Motor neuron (in vitro differentiated cells): ENCODE results near the gene CDH12. TPM values are rescaled to one million over a fixed set of nuclear protein-coding genes. Genes with fewer than 3 reads are reported as not detected.
"Not testable (repeated sequence)": the region's sequence is repeated elsewhere in the genome, so short reads cannot be mapped to it uniquely, and the experiment has no call there.

Experiments used
- ATAC-seq, 8 experiments: fragments of 200-7000 bp; cut with Tn5 transposase; replicated peaks in 6 of 8; 2 replicates each; pipeline ENCODE4 v1.8.0; 2021; ENCODE audit warnings: mild to moderate bottlenecking in 8 of 8, moderate library complexity in 8 of 8
- H3K27ac ChIP-seq, 2 donors: fragments of 250-450 bp; sonication (Bioruptor Pico); 2 replicates each; pipeline ENCODE4 v1.9.0; 2021; ENCODE audit warnings: antibody characterized with exemption in 2 of 2, mild to moderate bottlenecking in 2 of 2, moderate library complexity in 1 of 2
- H3K4me1 ChIP-seq, 2 donors: fragments of 250-450 bp; sonication (Bioruptor Pico); replicated peaks in 1 of 2; 2 replicates each; pipeline ENCODE4 v1.6.1; 2021; ENCODE audit warnings: antibody characterized with exemption in 2 of 2, mild to moderate bottlenecking in 2 of 2, moderate library complexity in 1 of 2
- H3K4me3 ChIP-seq, 5 donors: fragments of 250-450 bp; sonication (Bioruptor Pico); 2 replicates each; pipeline ENCODE4 v1.9.0; 2021; ENCODE audit warnings: antibody characterized with exemption in 5 of 5, mild to moderate bottlenecking in 5 of 5, moderate library complexity in 4 of 5
- WGBS, 10 experiments: fragments of 450-650 bp; shearing (Covaris generic); methylation state at CpG; one replicate each; pipeline ENCODE4 v1.0.0; 2022; 5-methylcytosine and 5-hydroxymethylcytosine counted together
- in situ Hi-C, 9 experiments: fragments of 400-800 bp; cut with MboI; loops; one replicate each; pipeline ENCODE4 v1.15.0; 2021; ENCODE audit warnings: low sequenced_read_pairs in 9 of 9, low pct_unique_long_range_greater_than_20kb in 2 of 9; ENCODE audit not compliant: unreplicated experiment in 9 of 9
- total RNA-seq, 8 experiments: library from RNA; unstranded; fragments of 300-600 nt; gene quantifications; 2 replicates each; pipeline versions ENCODE4 v1.2.3 to v1.2.4, GENCODE V29; 2022

CDH12 gene
- total RNA-seq, 8 experiments from 2014 or later: 1.6 to 30.5 (median 23.7) TPM; not detected in 3

DNA sequence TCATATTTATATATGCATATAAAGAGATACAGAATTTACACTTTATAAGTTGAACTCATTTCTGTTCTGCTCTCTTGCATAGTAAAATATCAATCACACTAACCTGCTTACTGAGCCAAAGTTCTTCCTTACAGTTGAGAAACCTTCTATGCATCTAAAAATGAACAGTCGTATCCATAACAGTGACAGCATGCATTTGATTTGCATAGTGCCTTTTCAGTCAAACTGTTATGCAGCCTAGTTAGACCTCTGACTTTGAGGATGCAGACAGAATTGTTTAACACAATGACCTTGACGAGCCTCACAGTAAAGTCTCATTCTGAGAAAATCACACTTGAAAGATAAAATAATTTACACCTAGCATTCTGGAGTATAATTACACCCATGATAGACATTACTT lies 683.9 kb downstream of the CDH12 start:
- peak in 4 of 8 experiments; percentile 26 to 71 (median 66) for ATAC-seq
- WGBS, 10 experiments: no CpG with 5 or more reads among the region's 2 CpGs
- H3K27ac ChIP-seq, in situ Hi-C loops, H3K4me3 ChIP-seq: not testable (repeated sequence)
- H3K4me1 ChIP-seq: peaks cover 10 to 35% of the 10 kb centered on the region in 2 donors

DNA sequence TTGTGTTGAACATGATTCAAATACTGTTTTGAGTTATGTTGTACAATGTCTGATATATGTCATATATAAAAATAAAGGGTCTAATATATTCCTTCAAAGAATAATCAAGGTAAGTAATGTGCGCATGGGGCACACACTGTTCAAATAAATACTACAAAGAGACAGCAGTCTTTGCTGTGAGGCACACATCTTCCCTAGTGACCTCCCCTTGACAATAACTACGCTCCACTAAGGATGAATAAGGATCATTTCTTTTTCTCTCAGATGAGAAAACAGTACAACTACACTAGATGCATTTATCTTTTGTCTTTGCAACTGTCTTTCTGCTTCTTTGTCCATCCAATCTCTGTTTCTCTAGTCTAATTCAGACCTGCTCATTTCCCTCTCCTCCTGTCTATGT lies 684.4 kb downstream of the CDH12 start:
- peaks cover 10 to 30% of the 10 kb centered on the region in 2 donors for H3K4me1 ChIP-seq
- H3K27ac ChIP-seq, H3K4me3 ChIP-seq, in situ Hi-C loops: not testable (repeated sequence)
- no CpG with 5 or more reads among the region's 2 CpGs for WGBS, 10 experiments
- peak in 5 of 8 experiments; percentile 39 to 59 (median 57) for ATAC-seq

DNA sequence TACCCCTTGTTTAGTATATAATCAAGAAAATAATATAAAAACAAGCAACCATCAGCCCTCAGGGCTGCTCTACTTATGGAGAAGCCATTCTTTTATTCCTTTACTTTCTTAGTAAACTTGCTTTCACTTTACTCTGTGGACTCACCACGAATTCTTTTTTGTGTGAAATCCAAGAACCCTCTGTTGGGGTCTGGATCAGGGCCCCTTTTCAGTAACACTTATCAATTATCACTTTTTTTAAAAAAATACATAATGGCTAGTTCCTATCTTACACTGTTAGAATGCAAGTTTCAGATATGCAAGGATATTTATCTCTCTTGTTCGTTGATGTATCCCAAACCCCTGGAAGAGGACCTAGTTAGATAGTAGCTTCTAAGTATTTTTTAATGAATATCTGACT lies 687.2 kb downstream of the CDH12 start:
- ATAC-seq, H3K27ac ChIP-seq, H3K4me3 ChIP-seq, in situ Hi-C loops: not testable (repeated sequence)
- H3K4me1 ChIP-seq: peaks cover 10 to 30% of the 10 kb centered on the region in 2 donors
- 0 to 100% (median 0%) methylated on average over 1 of the region's 2 CpGs; no CpG with 5 or more reads in 5 of the 10 experiments for WGBS, 10 experiments

DNA sequence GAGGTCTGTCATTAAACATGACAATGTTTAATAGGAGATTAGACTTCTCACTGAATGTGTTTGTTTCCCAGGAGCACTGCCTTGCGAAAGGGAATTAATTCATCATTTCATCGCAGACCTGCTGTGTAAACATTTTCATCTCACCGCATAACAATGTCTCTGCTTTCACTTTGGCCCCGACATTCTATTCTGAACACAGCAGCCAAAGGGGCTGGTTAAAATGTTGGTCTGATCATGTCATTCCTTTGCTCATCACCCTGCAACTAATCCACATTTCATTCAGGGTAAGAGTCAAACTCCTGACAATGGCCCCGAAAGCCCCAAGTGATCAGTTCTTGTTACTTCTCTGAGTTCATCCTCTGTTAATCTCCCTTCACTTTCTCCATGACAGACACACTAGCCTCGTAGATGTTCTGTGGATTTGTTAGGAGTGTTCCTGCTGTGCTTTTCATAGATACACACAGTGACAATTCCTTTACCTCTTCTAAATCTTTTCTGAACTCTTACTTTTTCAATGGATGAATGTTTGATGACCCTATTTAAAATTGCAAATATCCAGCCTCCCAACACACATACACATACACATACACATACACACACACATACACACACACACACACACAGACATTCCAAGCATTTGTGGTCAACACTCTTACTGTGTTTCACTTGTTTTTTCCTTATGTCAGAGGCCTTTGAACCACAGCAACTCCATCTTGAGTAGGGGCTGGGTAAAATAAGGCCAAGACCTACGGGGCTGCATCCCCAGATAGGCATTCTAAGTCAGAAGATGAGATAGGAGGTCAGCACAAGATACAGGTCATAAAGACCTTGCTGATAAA lies 688.0 kb downstream of the CDH12 start:
- peaks cover 10 to 27% of the 10 kb centered on the region in 2 donors for H3K4me1 ChIP-seq
- in situ Hi-C loops, H3K27ac ChIP-seq, H3K4me3 ChIP-seq: not testable (repeated sequence)
- 0 to 30% methylated on average over 1 to 2 of the region's 7 CpGs; no CpG with 5 or more reads in 8 of the 10 experiments for WGBS, 10 experiments
- ATAC-seq: peak in 5 of 8 experiments; percentile 72 to 91 (median 75)

DNA sequence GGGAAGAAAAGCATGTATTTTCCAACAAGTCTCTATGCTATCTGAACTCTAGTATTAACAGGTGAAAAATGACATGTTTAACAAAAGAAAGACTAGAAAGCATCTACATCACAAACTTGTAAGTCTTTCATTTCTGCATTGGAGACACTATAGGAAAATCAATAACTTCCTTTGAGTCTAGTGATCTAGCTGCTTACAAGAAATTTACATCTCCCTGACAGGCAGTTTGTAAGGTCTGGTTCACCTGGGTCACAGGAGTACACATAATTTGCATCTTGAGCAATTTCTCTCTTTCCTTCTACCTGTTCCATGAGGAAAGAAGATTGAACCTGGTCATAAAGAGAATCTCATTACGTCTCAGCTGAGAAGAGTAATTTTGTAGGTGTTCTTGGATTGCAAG lies 696.2 kb downstream of the CDH12 start:
- no CpG with 5 or more reads among the region's 1 CpG for WGBS, 10 experiments

DNA sequence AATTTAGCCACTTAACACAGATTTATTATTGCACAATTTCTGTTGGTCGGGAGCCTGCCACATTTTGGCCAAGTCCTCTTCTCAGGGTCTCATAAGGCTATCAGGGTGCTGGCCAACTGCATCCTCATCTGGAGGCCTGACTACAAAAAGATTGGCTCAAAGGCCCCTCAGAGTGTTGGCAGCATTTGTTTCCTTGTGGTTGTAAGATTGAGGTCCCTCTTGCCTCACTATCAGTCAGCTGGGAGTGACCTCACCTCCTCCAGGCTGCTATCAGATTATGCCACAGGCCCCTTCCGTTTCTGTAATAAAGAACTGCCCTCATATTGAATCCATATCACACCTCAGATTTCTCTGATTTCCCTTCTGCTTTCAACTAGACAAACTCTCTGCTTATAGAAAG lies 698.4 kb downstream of the CDH12 start:
- peak overlapping the region in 1 of 2 donors; percentile 66 for H3K27ac ChIP-seq
- H3K4me1 ChIP-seq: peaks cover 6 to 32% of the 10 kb centered on the region in 2 donors
- ATAC-seq: peak in 5 of 8 experiments; percentile 81 to 88 (median 86)
- in situ Hi-C loops, H3K4me3 ChIP-seq: not testable (repeated sequence)
- 0% methylated on average over 1 of the region's 2 CpGs; no CpG with 5 or more reads in 8 of the 10 experiments for WGBS, 10 experiments

More for the DNA sequence above, 696.2 kb downstream of the CDH12 start:
- in situ Hi-C loops, H3K27ac ChIP-seq, H3K4me3 ChIP-seq: not testable (repeated sequence)
- peak in 3 of 8 experiments; percentile 32 to 58 (median 51) for ATAC-seq
- peaks cover 6 to 32% of the 10 kb centered on the region in 2 donors for H3K4me1 ChIP-seq

DNA sequence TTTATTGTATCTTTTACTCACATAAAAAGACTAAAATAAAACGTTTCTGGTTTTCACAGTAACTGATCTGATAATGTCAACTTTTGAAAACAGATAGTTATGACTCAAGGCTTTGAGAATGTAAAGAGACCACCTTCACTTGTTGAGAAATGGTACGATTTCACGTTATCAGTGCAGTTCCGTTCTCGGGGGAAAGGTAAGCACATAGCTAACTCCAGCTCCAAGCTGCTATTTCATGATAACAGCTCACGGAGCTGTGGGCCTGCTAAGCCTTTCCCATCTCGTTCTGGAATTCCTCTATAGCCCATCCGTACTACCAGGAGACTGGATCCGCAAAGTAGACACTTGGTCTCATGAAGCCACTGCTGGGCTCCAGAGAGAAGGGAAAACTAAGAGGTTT lies 701.3 kb downstream of the CDH12 start:
- H3K4me1 ChIP-seq: peaks cover 0 to 18% of the 10 kb centered on the region in 2 donors
- WGBS, 10 experiments: 0 to 94% (median 75%) methylated on average over 1 to 9 of the region's 9 CpGs; no CpG with 5 or more reads in 2 of the 10 experiments
- H3K27ac ChIP-seq, H3K4me3 ChIP-seq, in situ Hi-C loops, ATAC-seq: not testable (repeated sequence)

DNA sequence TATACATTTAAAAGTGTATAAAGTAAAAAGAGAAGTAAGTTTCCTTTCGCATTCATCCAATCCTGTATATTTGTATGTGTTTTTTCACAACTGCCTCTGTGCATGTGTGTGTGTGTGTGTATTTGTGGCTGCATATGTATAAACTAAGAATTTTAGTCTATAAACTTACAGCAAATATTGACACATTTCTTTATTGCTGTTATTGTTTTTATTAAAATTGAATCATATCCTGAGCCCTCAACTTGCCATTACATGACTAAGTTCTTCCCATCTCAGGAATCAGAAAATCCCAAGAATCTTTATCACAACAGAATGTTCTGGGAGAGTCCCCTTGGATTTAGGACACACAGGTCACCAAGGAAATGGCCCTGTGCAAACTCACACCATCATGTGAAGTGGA lies 712.7 kb downstream of the CDH12 start:
- ATAC-seq, H3K27ac ChIP-seq, in situ Hi-C loops, H3K4me3 ChIP-seq, H3K4me1 ChIP-seq: not testable (repeated sequence)
- WGBS, 10 experiments: no CpG with 5 or more reads among the region's 1 CpG

DNA sequence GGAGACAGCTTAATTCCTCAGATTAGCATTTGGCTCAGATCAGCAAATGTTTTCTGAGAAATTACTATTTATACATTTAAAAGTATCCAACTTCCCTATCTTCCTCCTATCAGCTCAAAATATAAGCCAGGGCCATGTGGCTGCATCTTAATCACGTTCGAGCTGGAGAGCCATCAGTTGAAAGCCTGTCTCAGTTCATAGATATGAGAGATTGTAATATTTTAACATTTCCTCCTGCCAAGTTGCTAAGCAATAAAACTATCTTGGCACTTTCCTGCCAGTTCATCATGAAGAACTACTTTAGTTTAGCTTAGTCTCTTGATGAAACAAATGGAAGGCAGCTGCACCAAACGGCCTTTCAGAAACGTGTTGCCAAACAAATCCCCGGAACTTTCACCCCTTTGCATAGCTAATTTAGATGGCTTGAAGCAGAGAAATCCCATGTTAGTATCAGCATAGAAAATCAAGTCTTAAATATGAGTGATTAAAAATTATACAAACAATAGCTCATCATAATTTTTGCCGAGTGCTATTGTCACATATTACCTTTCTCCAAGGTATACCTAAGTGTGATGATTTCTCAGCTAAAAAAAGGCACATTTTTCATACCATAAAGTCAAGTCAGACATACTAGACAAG lies 713.4 kb downstream of the CDH12 start:
- H3K4me1 ChIP-seq, ATAC-seq, H3K27ac ChIP-seq, in situ Hi-C loops, H3K4me3 ChIP-seq: not testable (repeated sequence)
- 0 to 79% (median 23%) methylated on average over 1 to 4 of the region's 6 CpGs; no CpG with 5 or more reads in 4 of the 10 experiments for WGBS, 10 experiments

DNA sequence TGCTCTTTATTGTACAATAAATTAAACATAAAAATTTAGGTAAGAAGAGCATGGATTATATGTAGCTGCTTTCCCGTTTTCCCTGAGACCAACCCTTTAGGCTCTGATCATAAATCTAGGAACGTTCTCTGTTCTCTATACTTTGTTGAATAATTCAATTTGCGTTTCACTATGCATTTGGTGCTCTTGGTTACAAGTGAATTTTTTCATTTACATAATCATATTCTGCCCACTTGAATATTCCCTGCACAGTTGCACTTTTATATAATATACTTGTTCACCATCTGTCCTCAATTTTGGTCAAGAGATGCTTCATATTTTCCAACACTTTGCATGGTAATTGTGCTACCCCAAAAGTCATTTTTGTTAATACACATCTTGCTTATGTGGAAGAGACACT lies 741.8 kb downstream of the CDH12 start:
- Histone ChIP-seq H3K4me1 (peaks cover 0 to 3% of the 10 kb centered on the region in 2 donors), H3K4me3 (no peak overlapping the region), H3K27ac (no peak overlapping the region)
- peak in 1 of 8 experiments; percentile 67 for ATAC-seq
- in situ Hi-C loops: no loop called here
- 0 to 95% (median 77%) methylated on average over 1 to 3 of the region's 3 CpGs for WGBS, 10 experiments

DNA sequence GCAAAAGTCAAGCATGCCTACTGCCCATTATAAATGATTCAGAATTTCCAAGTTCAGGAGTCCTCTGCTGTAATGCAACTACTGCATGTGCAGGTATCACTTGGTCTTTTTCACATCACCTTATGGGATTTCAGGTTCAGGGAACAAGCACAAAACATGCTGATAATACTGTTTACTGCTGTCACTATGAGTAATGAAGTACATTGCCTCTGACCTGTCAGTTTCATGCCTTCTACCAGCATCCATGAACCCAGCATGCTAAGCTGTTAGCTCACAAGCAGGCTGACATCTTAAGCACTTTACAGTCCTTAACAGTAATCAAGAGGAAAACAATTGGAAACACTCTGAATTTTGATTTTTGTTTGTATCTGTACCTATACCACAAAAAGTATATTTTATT lies 743.8 kb downstream of the CDH12 start:
- H3K27ac ChIP-seq: no peak overlapping the region
- H3K4me3 ChIP-seq: no peak overlapping the region
- H3K4me1 ChIP-seq: peaks cover 0 to 10% of the 10 kb centered on the region in 2 donors
- in situ Hi-C loops: no loop called here
- no peak for ATAC-seq

DNA sequence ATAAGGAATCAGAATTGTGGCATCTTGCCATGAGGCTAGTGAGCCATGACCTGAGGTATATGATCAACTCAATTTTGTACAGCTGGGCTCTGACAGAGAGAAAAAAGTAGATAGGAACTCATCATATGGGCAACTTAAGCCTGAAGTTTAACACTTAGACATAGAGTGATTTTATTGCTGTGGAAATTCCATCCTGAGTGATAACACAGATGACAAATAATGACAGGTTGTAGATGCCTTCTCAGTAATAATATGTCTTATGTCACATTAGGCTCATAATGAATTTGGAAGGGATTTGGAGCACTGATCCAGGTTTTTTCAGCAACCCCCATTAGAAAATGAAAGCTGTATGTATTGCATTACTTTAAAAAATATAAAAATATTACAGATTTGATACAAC lies 744.6 kb downstream of the CDH12 start:
- no peak for ATAC-seq
- peaks cover 0 to 17% of the 10 kb centered on the region in 2 donors for H3K4me1 ChIP-seq
- in situ Hi-C loops: no loop called here
- H3K27ac ChIP-seq: no peak overlapping the region
- no peak overlapping the region for H3K4me3 ChIP-seq

DNA sequence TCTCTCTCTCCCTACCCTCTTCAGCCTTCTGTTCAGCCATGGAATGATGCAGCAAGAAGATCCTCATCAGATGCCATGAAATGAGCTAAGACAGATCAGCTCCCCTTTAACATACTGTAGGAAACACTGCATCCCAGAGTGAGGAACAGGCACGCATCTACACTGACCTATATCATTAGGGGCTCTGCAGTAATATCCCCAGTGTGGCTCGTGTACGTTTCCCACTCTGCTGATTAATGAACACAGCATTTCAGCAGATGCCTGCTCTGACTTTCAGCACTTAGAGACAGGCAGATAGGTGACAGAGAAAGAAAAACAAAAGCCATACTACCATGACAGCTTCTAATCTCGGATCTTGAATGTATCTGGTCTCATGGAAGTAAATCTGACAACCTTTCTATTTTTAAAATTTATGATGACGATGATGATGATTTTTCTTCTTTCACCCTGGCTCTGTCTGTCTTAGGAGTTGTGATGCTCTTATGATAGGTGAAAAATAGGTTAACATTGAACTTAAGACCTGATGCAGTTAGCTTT lies 750.3 kb downstream of the CDH12 start:
- in situ Hi-C loops: no loop called here
- 19 to 100% (median 50%) methylated on average over 1 to 5 of the region's 5 CpGs; no CpG with 5 or more reads in 1 of the 10 experiments for WGBS, 10 experiments
- peak overlapping the region; percentile 30 to 32 for H3K27ac ChIP-seq
- H3K4me1 ChIP-seq: peaks cover 0 to 29% of the 10 kb centered on the region in 2 donors
- ATAC-seq: peak in 5 of 8 experiments; percentile 60 to 86 (median 85)
- no peak overlapping the region for H3K4me3 ChIP-seq
